Heart left ventricle (tissue), 13 donors: Measurements from ENCODE around the gene SORCS2.

ENCODE experiments used
- CTCF ChIP-seq, 12 donors: fragments of 200-600 bp; sonication (generic) in 4 of 12; IDR thresholded peaks; one replicate each; pipeline versions ENCODE4 v1.5.0 to v1.8.0; 2018 to 2022; ENCODE audit warnings: antibody characterized with exemption in 12 of 12, mild to moderate bottlenecking in 5 of 12
- POLR2A ChIP-seq, 2 donors: fragments of 450-650 bp; IDR thresholded peaks; one replicate each; pipeline ENCODE4 v1.6.1; 2017; ENCODE audit warnings: antibody characterized with exemption in 2 of 2, mild to moderate bottlenecking in 2 of 2, moderate library complexity in 2 of 2
- donor health status: ischemic (EF 13 %, LVEDD 7.1; RV severe dilation, severe dysfunction).
- donor health status: DM: no; HTN: yes; CAD: no.
- donor health status: DM: no; HTN: no; CAD: no.
- donor health status: ischemic (EF 25% LVEDD 6.9; RV normal size, moderate dysfunction).
- donor health status: ischemic (EF 25% LVEDD 5.7; RV mildly dilated, moderate dysfunction).
- donor health status: ischemic (EF 35%, LVEDD 5.7; RV mildly dilated, moderate dysfunction).
- donor health status: nonischemic (EF 11% LVEDD 7.7; RV severe dilation, severe dysfunction).
- donor health status: DM: yes; HTN: yes; CAD: no.
- donor health status: PGD.
- donor health status: ischemic (EF 29% LVEDD 5.4; RV normal size, mild dysfunction).
- donor health status: nonischemic (EF 23%, LVEDD 6.1; RV moderate dilation, normal function).

GRCh38 chr4:7705062-7705461 is 512.7 kb downstream of the SORCS2 start:
- TF ChIP-seq CTCF (IDR thresholded peaks at IDR 0.05), result peak in 1 of 12 donors; percentile 8
- TF ChIP-seq POLR2A (IDR thresholded peaks at IDR 0.05), result no peak
